GM12878 (cell line): ENCODE measurements around the gene TSPAN31. TPM values are rescaled to one million over a fixed set of nuclear protein-coding genes. Genes with fewer than 3 reads are reported as not detected.

Source experiments
- BACH1 ChIP-seq: fragments of 450-650 bp; IDR thresholded peaks from 2 replicates; pipeline ENCODE4 v1.6.1; 2017; ENCODE audit warnings: mild to moderate bottlenecking, borderline replicate concordance
- BCL11A ChIP-seq: IDR thresholded peaks from 2 replicates; pipeline ENCODE4 v1.6.1; 2011; ENCODE audit warnings: low read depth, low read length
- BMI1 ChIP-seq: fragments of 450-650 bp; IDR thresholded peaks from 2 replicates; pipeline ENCODE4 v1.6.1; 2016; ENCODE audit warnings: mild to moderate bottlenecking, moderate library complexity, borderline replicate concordance
- CTCF ChIP-seq, 3 experiments: IDR thresholded peaks in 2 of 3; conservative IDR thresholded peaks in 1 of 3; 2 replicates each; pipeline ENCODE4 v1.5.1; 2011; ENCODE audit warnings: low read depth in 3 of 3, low read length in 3 of 3, mild to moderate bottlenecking in 3 of 3, control low read depth in 2 of 3, moderate library complexity in 2 of 3, inconsistent platforms in 1 of 3, mixed read lengths in 1 of 3; ENCODE audit not compliant: control insufficient read depth in 2 of 3, insufficient read depth in 1 of 3; ENCODE audit errors: extremely low read depth in 1 of 3
- E2F8 ChIP-seq: fragments of 450-650 bp; IDR thresholded peaks from 2 replicates; pipeline ENCODE4 v1.6.1; 2018; ENCODE audit warnings: mild to moderate bottlenecking, low read depth, moderate library complexity; ENCODE audit not compliant: partially characterized antibody
- HCFC1 ChIP-seq: fragments of 150-350 bp; IDR thresholded peaks from 2 replicates; pipeline ENCODE4 v1.6.1; 2014; ENCODE audit warnings: low read length
- IRF4 ChIP-seq: IDR thresholded peaks from 2 replicates; pipeline ENCODE4 v1.6.1; 2011; ENCODE audit warnings: low read depth, low read length
- JUNB ChIP-seq: IDR thresholded peaks from 2 replicates; pipeline ENCODE4 v1.6.1; 2016; ENCODE audit warnings: antibody characterized with exemption, mild to moderate bottlenecking
- KDM1A ChIP-seq: fragments of 200-600 bp; sonication (generic); IDR thresholded peaks from 2 replicates; pipeline ENCODE4 v1.6.1; 2016; ENCODE audit warnings: borderline replicate concordance
- LARP7 ChIP-seq: fragments of 450-650 bp; IDR thresholded peaks from 2 replicates; pipeline ENCODE4 v1.6.1; 2017; ENCODE audit warnings: mild to moderate bottlenecking
- MYB ChIP-seq: fragments of 150-350 bp; IDR thresholded peaks from 2 replicates; pipeline ENCODE4 v1.6.1; 2014; ENCODE audit warnings: mild to moderate bottlenecking, low read depth, low read length, borderline replicate concordance
- NFIC ChIP-seq: IDR thresholded peaks from 2 replicates; pipeline ENCODE4 v1.6.1; 2012; ENCODE audit warnings: low read depth, mild to moderate bottlenecking, inconsistent platforms, low read length, moderate library complexity
- PRDM15 ChIP-seq: fragments of 450-650 bp; formaldehyde crosslinking; IDR thresholded peaks from 2 replicates; pipeline ENCODE4 v1.4.0; 2020; ENCODE audit warnings: mild to moderate bottlenecking, moderate library complexity
- RB1 ChIP-seq: fragments of 450-650 bp; formaldehyde crosslinking; IDR thresholded peaks from 2 replicates; pipeline ENCODE4 v1.6.1; 2017; ENCODE audit warnings: mild to moderate bottlenecking, borderline replicate concordance
- RELB ChIP-seq: fragments of 450-650 bp; IDR thresholded peaks from 2 replicates; pipeline ENCODE4 v1.6.1; 2017; ENCODE audit warnings: low read depth, mild to moderate bottlenecking, moderate library complexity
- RFX5 ChIP-seq: IDR thresholded peaks from 2 replicates; pipeline ENCODE4 v1.6.1; 2011; ENCODE audit warnings: low read depth, low read length, improper control_type of control experiment
- YBX1 ChIP-seq: fragments of 450-650 bp; IDR thresholded peaks from 2 replicates; pipeline ENCODE4 v1.6.1; 2016; ENCODE audit warnings: antibody characterized with exemption
- ZBTB33 ChIP-seq: fragments of 450-650 bp; IDR thresholded peaks from 2 replicates; pipeline ENCODE4 v1.6.1; 2017; ENCODE audit warnings: mild to moderate bottlenecking
- polyA plus RNA-seq, 11 experiments: library from polyadenylated mRNA; depleted of rRNA in 4 of 11; unstranded in 6 of 11; stranded (reverse) in 5 of 11; fragments of >200 nt; fragmentation: Nextera tagmentation in 4 of 11; fragmentation: Illumina TruSeq in 1 of 11; extraction: Ambion mirVana in 4 of 11; extraction: Trizol in 1 of 11; gene quantifications; 1 replicate in 1 of 11; 2 replicates in 10 of 11; pipeline versions ENCODE4 v1.2.1 to v1.2.3, GENCODE V29; 2011 to 2016; ENCODE audit warnings: inconsistent platforms in 2 of 11, missing spikeins in 2 of 11, low read depth in 1 of 11
- total RNA-seq, 4 experiments: library from RNA; depleted of rRNA in 3 of 4; stranded (reverse); fragments of >200 nt in 3 of 4; fragmentation: Illumina TruSeq in 1 of 4; extraction: Trizol in 1 of 4; gene quantifications; 2 replicates each; pipeline versions ENCODE4 v1.2.1 to v1.2.3, GENCODE V29; 2013 to 2021

Gene TSPAN31
- total and polyA plus RNA-seq, 10 of the 15 experiments (the other 5 are each of a cell fraction or from before 2014, with no cell fraction given): 11.8 to 32.2 (median 24.7) TPM

- TF ChIP-seq KDM1A (no peak), NFIC (no peak), CTCF (IDR thresholded peaks at IDR 0.05 in 2 of 3, conservative IDR thresholded peaks at IDR 0.05 in 1 of 3; ENCODE audit: control insufficient read depth in 2 of 3, extremely low read depth in 1 of 3, insufficient read depth in 1 of 3, low read depth in 3 of 3, low read length in 3 of 3) (no peak), BACH1 (peak; percentile 33; the same call in 1 of the 2 replicates), BMI1 (no peak), E2F8 (no peak), LARP7 (peak; percentile 58; the same call in 1 of the 2 replicates), HCFC1 (no peak), YBX1 (no peak), RELB (no peak), RFX5 (no peak), RB1 (no peak), ZBTB33 (no peak), MYB (no peak), BCL11A (no peak), IRF4 (no peak), JUNB (no peak), PRDM15 (CRISPR knock-in tag) (no peak)
These were observed 10.9 kb downstream of the TSPAN31 start (continued) for GRCh38 chr12:57755454-57756372.
